Loucy (cell line): Measurements from ENCODE around the gene GIMAP8.

Source experiments
- H2AFZ ChIP-seq: fragments of 200-600 bp; sonication (generic); 2 replicates; pipeline ENCODE4 v1.6.0; 2016; ENCODE audit warnings: antibody characterized with exemption, mild to moderate bottlenecking, low read length, moderate library complexity
- H3F3A ChIP-seq: fragments of 200-600 bp; 2 replicates; pipeline ENCODE4 v1.6.0; 2016; ENCODE audit warnings: antibody characterized with exemption, low read depth, mild to moderate bottlenecking
- H3K27me3 ChIP-seq: fragments of 200-600 bp; sonication (generic); 2 replicates; pipeline ENCODE4 v1.6.1; 2014; ENCODE audit warnings: low read length, mild to moderate bottlenecking; ENCODE audit not compliant: insufficient read depth, poor library complexity, severe bottlenecking
- H3K36me3 ChIP-seq: fragments of 200-600 bp; sonication (generic); 2 replicates; pipeline ENCODE4 v1.6.1; 2016; ENCODE audit warnings: low read length; ENCODE audit not compliant: insufficient read depth
- H3K4me1 ChIP-seq: fragments of 200-600 bp; sonication (generic); 2 replicates; pipeline ENCODE4 v1.5.1; 2014; ENCODE audit warnings: low read length, mild to moderate bottlenecking; ENCODE audit not compliant: insufficient read depth, poor library complexity, severe bottlenecking
- H3K4me2 ChIP-seq: fragments of 200-600 bp; sonication (generic); 2 replicates; pipeline ENCODE4 v1.6.0; 2014; ENCODE audit warnings: antibody characterized with exemption, low read length, low read depth, mild to moderate bottlenecking; ENCODE audit not compliant: poor library complexity, severe bottlenecking
- H3K4me3 ChIP-seq: fragments of 200-600 bp; sonication (generic); 2 replicates; pipeline ENCODE4 v1.5.1; 2014; ENCODE audit warnings: low read length, mild to moderate bottlenecking, mixed read lengths; ENCODE audit not compliant: poor library complexity, severe bottlenecking
- H3K79me2 ChIP-seq: fragments of 200-600 bp; sonication (generic); 2 replicates; pipeline ENCODE4 v1.6.1; 2014; ENCODE audit warnings: low read length; ENCODE audit not compliant: insufficient read depth
- H3K9ac ChIP-seq: fragments of 200-600 bp; sonication (generic); 2 replicates; pipeline ENCODE4 v1.6.0; 2014; ENCODE audit warnings: mild to moderate bottlenecking, low read depth, low read length, moderate library complexity; ENCODE audit not compliant: poor library complexity, severe bottlenecking
- H3K9me2 ChIP-seq: fragments of 200-600 bp; sonication (generic); replicated peaks from 2 replicates; pipeline ENCODE4 v1.6.1; 2016; ENCODE audit warnings: low read depth, low read length, mixed read lengths
- H3K9me3 ChIP-seq: fragments of 200-600 bp; sonication (generic); 2 replicates; pipeline ENCODE4 v1.6.1; 2014; ENCODE audit warnings: mild to moderate bottlenecking, antibody characterized with exemption, low read length, low read depth; ENCODE audit not compliant: insufficient read depth
- H4K20me1 ChIP-seq: fragments of 200-600 bp; sonication (generic); 2 replicates; pipeline ENCODE4 v1.6.0; 2014; ENCODE audit warnings: antibody characterized with exemption, low read length, mild to moderate bottlenecking; ENCODE audit not compliant: insufficient read depth, poor library complexity, severe bottlenecking
- CTCF ChIP-seq: fragments of 200-600 bp; sonication (generic); conservative IDR thresholded peaks from 2 replicates; pipeline ENCODE4 v1.5.1; 2014; ENCODE audit warnings: mild to moderate bottlenecking, antibody characterized with exemption, low read length
- EZH2phosphoT487 ChIP-seq: fragments of 200-600 bp; IDR thresholded peaks from 2 replicates; pipeline ENCODE4 v1.6.1; 2018; ENCODE audit warnings: antibody characterized with exemption, mild to moderate bottlenecking, moderate library complexity, borderline replicate concordance

Gene GIMAP8

GRCh38 chr7:150428671-150429451, 21.6 kb upstream of the GIMAP8 start:
- H4K20me1 ChIP-seq = no peaks in the 10 kb centered on the region
- no peaks in the 10 kb centered on the region for H3K9me2 ChIP-seq
- peak overlapping the region; percentile 48 for H3K4me2 ChIP-seq
- H3K36me3 ChIP-seq = no peaks in the 10 kb centered on the region
- no peak for TF ChIP-seq EZH2phosphoT487
- no peak for TF ChIP-seq CTCF
- H3K9me3 ChIP-seq = no peaks in the 10 kb centered on the region
- no peaks in the 10 kb centered on the region for H3K79me2 ChIP-seq
- H3K4me3 ChIP-seq = peak overlapping the region; percentile 12
- peak overlapping the region; percentile 62; the same call in 1 of the 2 replicates for H2AFZ ChIP-seq
- H3K27me3 ChIP-seq = no peaks in the 10 kb centered on the region
- peaks cover 31% of the 10 kb centered on the region for H3K4me1 ChIP-seq
- peak overlapping the region; percentile 36 for H3K9ac ChIP-seq
- no peaks in the 10 kb centered on the region; the same call in 1 of the 2 replicates for H3F3A ChIP-seq

DNA sequence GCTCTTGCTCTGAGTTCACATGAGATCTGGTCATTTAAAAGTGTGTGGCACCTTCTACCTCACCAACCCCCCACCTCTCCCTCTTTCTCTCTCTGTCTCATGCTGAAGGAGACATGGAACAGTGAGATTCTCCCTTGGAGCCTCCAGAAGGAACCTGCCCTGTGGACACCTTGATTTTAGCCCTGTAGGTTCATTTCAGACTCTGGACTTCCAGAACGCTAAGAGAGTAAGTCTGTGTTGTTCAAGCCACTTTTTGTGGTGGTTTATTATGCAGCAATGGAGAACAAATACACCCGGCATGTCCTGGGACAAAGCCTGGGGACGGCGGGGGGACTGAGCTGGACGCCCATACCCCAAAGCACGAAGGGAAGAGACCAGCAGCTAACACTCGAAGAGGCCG, 20.7 kb upstream of the GIMAP8 start:
- Histone ChIP-seq H3K4me2 (no peak overlapping the region), H4K20me1 (no peaks in the 10 kb centered on the region), H3K27me3 (no peaks in the 10 kb centered on the region), H3K79me2 (no peaks in the 10 kb centered on the region), H3F3A (no peaks in the 10 kb centered on the region; the same call in 1 of the 2 replicates), H3K4me1 (peaks cover 31% of the 10 kb centered on the region), H3K36me3 (no peaks in the 10 kb centered on the region), H3K9me2 (no peaks in the 10 kb centered on the region), H3K9ac (no peak overlapping the region), H3K4me3 (no peak overlapping the region), H2AFZ (no peak overlapping the region), H3K9me3 (no peaks in the 10 kb centered on the region)
- TF ChIP-seq CTCF (no peak), EZH2phosphoT487 (no peak)

GRCh38 chr7:150430465-150431085, 19.9 kb upstream of the GIMAP8 start:
- Histone ChIP-seq H3K79me2 (no peaks in the 10 kb centered on the region), H3K4me2 (no peak overlapping the region), H3K27me3 (no peaks in the 10 kb centered on the region), H2AFZ (no peak overlapping the region), H3K4me3 (no peak overlapping the region), H4K20me1 (no peaks in the 10 kb centered on the region), H3K9me3 (no peaks in the 10 kb centered on the region), H3K9me2 (no peaks in the 10 kb centered on the region), H3K9ac (no peak overlapping the region), H3K4me1 (peaks cover 31% of the 10 kb centered on the region), H3F3A (no peaks in the 10 kb centered on the region; the same call in 1 of the 2 replicates), H3K36me3 (no peaks in the 10 kb centered on the region)
- TF ChIP-seq EZH2phosphoT487 (no peak), CTCF (no peak)
